GM13977 (cell line): ENCODE data around the gene CFAP74.

Source experiments
- DNase-seq: peaks from one replicate; pipeline ENCODE4 v3.0.0; 2012; ENCODE audit warnings: low spot score
- CTCF ChIP-seq: IDR thresholded peaks from 2 replicates; pipeline ENCODE4 v1.5.1; 2012; ENCODE audit warnings: mild to moderate bottlenecking, control low read depth; ENCODE audit not compliant: insufficient read depth; ENCODE audit errors: extremely low read depth, missing control alignments
- in situ Hi-C: fragments of 300-500 bp; cut with MboI; formaldehyde crosslinking; loops from one replicate; pipeline ENCODE4 v1.12.0; 2022; ENCODE audit warnings: low sequenced_read_pairs, low pct_unique_long_range_greater_than_20kb, mixed read lengths, inconsistent platforms; ENCODE audit not compliant: unreplicated experiment

CFAP74 gene

GRCh38 chr1:2003541-2004131, at the start of gene CFAP74:
TSS of gene CFAP74 (minus strand) at chr1:2003786. CDS start at chr1:1990956, 12,830 bp downstream.
- in situ Hi-C loops = no loop called here
- DNase-seq = no peak
- TF ChIP-seq CTCF = no peak

GRCh38 chr1:2053217-2053616, 49.6 kb upstream of the CFAP74 start:
- no peak for DNase-seq
- TF ChIP-seq CTCF = no peak
- in situ Hi-C loops = no loop called here

GRCh38 chr1:2052756-2053155, 49.2 kb upstream of the CFAP74 start:
- in situ Hi-C loops = no loop called here
- TF ChIP-seq CTCF = no peak
- no peak for DNase-seq

- no peak for DNase-seq
- TF ChIP-seq CTCF = no peak
- in situ Hi-C loops = no loop called here
These were observed 48.6 kb upstream of the CFAP74 start for GRCh38 chr1:2052054-2052679.

GRCh38 chr1:2050793-2051682, 47.5 kb upstream of the CFAP74 start:
- TF ChIP-seq CTCF = no peak
- no peak for DNase-seq
- in situ Hi-C loops = no loop called here

GRCh38 chr1:2050461-2050792, 46.8 kb upstream of the CFAP74 start:
- in situ Hi-C loops = no loop called here
- no peak for DNase-seq
- no peak for TF ChIP-seq CTCF
